Neural cell (in vitro differentiated cells): ENCODE measurements around the gene GBE1. TPM values are rescaled to one million over a fixed set of nuclear protein-coding genes. Genes with fewer than 3 reads are reported as not detected.

Experiments used
- H2AFZ ChIP-seq: fragments of 200-600, 300-800 bp; sonication (generic), shearing (Covaris generic); 2 replicates; pipeline ENCODE4 v1.6.0; 2014; ENCODE audit warnings: low read depth, mild to moderate bottlenecking, antibody characterized with exemption, low read length, moderate library complexity
- H3F3A ChIP-seq: fragments of 200-600 bp; shearing (Covaris generic); 2 replicates; pipeline ENCODE4 v1.6.1; 2016; ENCODE audit warnings: mild to moderate bottlenecking, moderate library complexity, mixed read lengths, antibody characterized with exemption, low read length; ENCODE audit not compliant: insufficient read depth, poor library complexity, severe bottlenecking
- H3K27ac ChIP-seq: fragments of 200-600, 300-800 bp; sonication (generic), shearing (Covaris generic); 2 replicates; pipeline ENCODE4 v1.5.1; 2014; ENCODE audit warnings: mild to moderate bottlenecking, low read length, moderate library complexity
- H3K27me3 ChIP-seq: fragments of 300-800, 200-600 bp; sonication (generic), shearing (Covaris generic); 2 replicates; pipeline ENCODE4 v1.6.0; 2014; ENCODE audit warnings: mild to moderate bottlenecking, low read depth, low read length, moderate library complexity; ENCODE audit not compliant: insufficient read depth
- H3K36me3 ChIP-seq: fragments of 300-800, 200-600 bp; sonication (generic), shearing (Covaris generic); 2 replicates; pipeline ENCODE4 v1.5.1; 2014; ENCODE audit warnings: mild to moderate bottlenecking, antibody characterized with exemption, low read length, moderate library complexity; ENCODE audit not compliant: insufficient read depth
- H3K4me2 ChIP-seq: fragments of 300-800, 200-600 bp; sonication (generic), shearing (Covaris generic); 2 replicates; pipeline ENCODE4 v1.6.0; 2014; ENCODE audit warnings: mild to moderate bottlenecking, low read length
- H3K4me3 ChIP-seq: fragments of 300-800, 200-600 bp; sonication (generic), shearing (Covaris generic); 2 replicates; pipeline ENCODE4 v1.5.1; 2014; ENCODE audit warnings: mild to moderate bottlenecking, low read length, moderate library complexity
- H3K79me2 ChIP-seq: fragments of 200-600 bp; shearing (Covaris generic); replicated peaks from 2 replicates; pipeline ENCODE4 v1.6.0; 2014; ENCODE audit warnings: mild to moderate bottlenecking, low read length, moderate library complexity; ENCODE audit not compliant: insufficient read depth
- H3K9ac ChIP-seq: fragments of 300-800, 200-600 bp; sonication (generic), shearing (Covaris generic); 2 replicates; pipeline ENCODE4 v1.6.1; 2016; ENCODE audit warnings: mild to moderate bottlenecking, low read length, mixed read lengths
- H3K9me2 ChIP-seq: fragments of 200-600 bp; shearing (Covaris generic); 2 replicates; pipeline ENCODE4 v1.6.1; 2016; ENCODE audit warnings: mild to moderate bottlenecking, low read length, mixed read lengths; ENCODE audit not compliant: insufficient read depth
- H3K9me3 ChIP-seq: fragments of 200-600, 300-800 bp; sonication (generic), shearing (Covaris generic); 2 replicates; pipeline ENCODE4 v1.6.1; 2016; ENCODE audit warnings: mild to moderate bottlenecking, mixed run types, low read length, moderate library complexity, mixed read lengths
- H4K20me1 ChIP-seq: fragments of 200-600 bp; shearing (Covaris generic); 2 replicates; pipeline ENCODE4 v1.6.1; 2016; ENCODE audit warnings: mild to moderate bottlenecking, mixed run types; ENCODE audit not compliant: insufficient read depth
- EP300 ChIP-seq: fragments of 450-650 bp; conservative IDR thresholded peaks from 2 replicates; pipeline ENCODE4 v1.6.1; 2014; ENCODE audit warnings: antibody characterized with exemption, mild to moderate bottlenecking, moderate library complexity; ENCODE audit not compliant: poor library complexity, severe bottlenecking
- EZH2 ChIP-seq: fragments of 200-600, 300-800 bp; shearing (Covaris generic), sonication (generic); IDR thresholded peaks from 2 replicates; pipeline ENCODE4 v1.6.1; 2014; ENCODE audit warnings: antibody characterized with exemption, low read length, borderline replicate concordance, mild to moderate bottlenecking; ENCODE audit not compliant: insufficient read depth, poor library complexity, severe bottlenecking
- MXI1 ChIP-seq: fragments of 450-650 bp; conservative IDR thresholded peaks from 2 replicates; pipeline ENCODE4 v1.6.1; 2014; ENCODE audit warnings: antibody characterized with exemption, mild to moderate bottlenecking; ENCODE audit not compliant: poor library complexity, severe bottlenecking
- POLR2AphosphoS5 ChIP-seq: IDR thresholded peaks from 2 replicates; pipeline ENCODE4 v1.6.1; 2012
- RAD21 ChIP-seq: fragments of 450-650 bp; conservative IDR thresholded peaks from 2 replicates; pipeline ENCODE4 v1.6.1; 2014; ENCODE audit warnings: antibody characterized with exemption, mild to moderate bottlenecking, moderate library complexity
- SMC3 ChIP-seq: fragments of 450-650 bp; conservative IDR thresholded peaks from 2 replicates; pipeline ENCODE4 v1.6.1; 2014; ENCODE audit warnings: antibody characterized with exemption, mild to moderate bottlenecking, moderate library complexity; ENCODE audit not compliant: poor library complexity
- TAF1 ChIP-seq: IDR thresholded peaks from 2 replicates; pipeline ENCODE4 v1.6.1; 2012; ENCODE audit warnings: low read depth
- polyA plus RNA-seq: library from polyadenylated mRNA; depleted of rRNA; stranded (reverse); fragments of >200 nt; gene quantifications from 2 replicates; pipeline ENCODE4 v1.2.3, GENCODE V29; 2014
- TF ChIP-seq, protein P1 (sequence below): fragments of 450-650 bp; IDR thresholded peaks from 2 replicates; pipeline ENCODE4 v1.5.1; 2014; ENCODE audit warnings: antibody characterized with exemption, mild to moderate bottlenecking, moderate library complexity; ENCODE audit not compliant: poor library complexity, severe bottlenecking
- TF ChIP-seq, protein P2 (sequence below): IDR thresholded peaks from 2 replicates; pipeline ENCODE4 v1.6.1; 2012; ENCODE audit warnings: borderline replicate concordance

Gene GBE1
- polyA plus RNA-seq, 1 donor from 2014 or later = 2.4 TPM

DNA sequence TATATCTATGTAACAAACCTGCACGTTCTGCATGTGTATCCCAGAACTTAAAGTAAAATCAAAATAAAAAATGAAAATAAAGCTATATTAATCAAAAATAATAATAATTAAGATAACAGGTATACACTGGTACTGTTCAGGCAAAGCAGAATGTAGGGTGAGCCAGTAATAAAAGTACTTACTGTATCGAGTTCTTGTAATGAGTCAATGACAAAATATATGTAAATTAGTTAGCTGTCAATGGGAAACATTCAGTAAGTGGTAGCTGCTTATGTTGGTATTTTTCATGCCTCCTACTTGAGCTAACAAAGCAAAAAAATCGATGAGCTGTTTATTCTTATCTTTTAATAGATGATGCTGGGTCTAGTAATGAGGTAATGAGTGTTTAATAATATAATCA is 93.2 kb downstream of the GBE1 start:
- no peak overlapping the region for H3K4me3 ChIP-seq
- no peaks in the 10 kb centered on the region for H3K27me3 ChIP-seq
- H3K36me3 ChIP-seq = no peaks in the 10 kb centered on the region
- no peak overlapping the region for H2AFZ ChIP-seq
- H4K20me1 ChIP-seq = no peaks in the 10 kb centered on the region
- H3K9ac ChIP-seq = no peak overlapping the region
- H3K9me2 ChIP-seq = no peaks in the 10 kb centered on the region
- no peak overlapping the region for H3K4me2 ChIP-seq
- no peak overlapping the region for H3K27ac ChIP-seq
- no peaks in the 10 kb centered on the region for H3F3A ChIP-seq
- H3K9me3 ChIP-seq = no peaks in the 10 kb centered on the region
- TF ChIP-seq, protein P1, sequence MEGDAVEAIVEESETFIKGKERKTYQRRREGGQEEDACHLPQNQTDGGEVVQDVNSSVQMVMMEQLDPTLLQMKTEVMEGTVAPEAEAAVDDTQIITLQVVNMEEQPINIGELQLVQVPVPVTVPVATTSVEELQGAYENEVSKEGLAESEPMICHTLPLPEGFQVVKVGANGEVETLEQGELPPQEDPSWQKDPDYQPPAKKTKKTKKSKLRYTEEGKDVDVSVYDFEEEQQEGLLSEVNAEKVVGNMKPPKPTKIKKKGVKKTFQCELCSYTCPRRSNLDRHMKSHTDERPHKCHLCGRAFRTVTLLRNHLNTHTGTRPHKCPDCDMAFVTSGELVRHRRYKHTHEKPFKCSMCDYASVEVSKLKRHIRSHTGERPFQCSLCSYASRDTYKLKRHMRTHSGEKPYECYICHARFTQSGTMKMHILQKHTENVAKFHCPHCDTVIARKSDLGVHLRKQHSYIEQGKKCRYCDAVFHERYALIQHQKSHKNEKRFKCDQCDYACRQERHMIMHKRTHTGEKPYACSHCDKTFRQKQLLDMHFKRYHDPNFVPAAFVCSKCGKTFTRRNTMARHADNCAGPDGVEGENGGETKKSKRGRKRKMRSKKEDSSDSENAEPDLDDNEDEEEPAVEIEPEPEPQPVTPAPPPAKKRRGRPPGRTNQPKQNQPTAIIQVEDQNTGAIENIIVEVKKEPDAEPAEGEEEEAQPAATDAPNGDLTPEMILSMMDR = no peak
- H3K79me2 ChIP-seq = no peaks in the 10 kb centered on the region

DNA sequence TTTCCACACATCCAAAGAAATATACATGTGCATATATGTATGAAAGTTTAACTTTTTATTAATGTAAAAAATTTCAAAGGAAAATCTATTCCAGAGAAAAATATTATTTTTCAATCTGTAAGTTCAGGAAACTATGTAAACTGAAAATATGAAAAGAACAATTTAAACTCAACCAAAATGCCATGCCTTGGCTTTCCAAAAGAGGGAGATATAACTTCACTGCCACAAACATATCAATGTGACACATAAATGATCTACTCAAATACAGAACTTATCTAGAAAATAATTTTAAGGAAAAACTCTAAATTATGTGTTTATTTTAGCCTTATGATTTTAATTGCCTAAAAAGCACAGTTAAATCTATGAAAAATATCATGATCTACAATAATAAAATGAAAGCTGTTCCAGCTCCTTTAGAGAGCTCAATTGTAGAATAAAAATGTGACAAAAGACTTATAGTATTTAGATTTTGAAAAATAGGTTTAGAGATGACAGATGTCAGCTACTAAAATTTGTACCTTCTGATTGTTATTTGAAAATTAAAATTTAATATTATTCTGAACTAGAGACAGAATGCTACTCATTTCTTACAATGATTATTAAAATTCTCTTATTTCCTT is 94.8 kb downstream of the GBE1 start:
- TF ChIP-seq EZH2 = no peak
- no peak for TF ChIP-seq EP300
- TF ChIP-seq POLR2AphosphoS5 = no peak
- no peak for TF ChIP-seq TAF1
- peak; percentile 63 for TF ChIP-seq SMC3
- TF ChIP-seq, protein P2, sequence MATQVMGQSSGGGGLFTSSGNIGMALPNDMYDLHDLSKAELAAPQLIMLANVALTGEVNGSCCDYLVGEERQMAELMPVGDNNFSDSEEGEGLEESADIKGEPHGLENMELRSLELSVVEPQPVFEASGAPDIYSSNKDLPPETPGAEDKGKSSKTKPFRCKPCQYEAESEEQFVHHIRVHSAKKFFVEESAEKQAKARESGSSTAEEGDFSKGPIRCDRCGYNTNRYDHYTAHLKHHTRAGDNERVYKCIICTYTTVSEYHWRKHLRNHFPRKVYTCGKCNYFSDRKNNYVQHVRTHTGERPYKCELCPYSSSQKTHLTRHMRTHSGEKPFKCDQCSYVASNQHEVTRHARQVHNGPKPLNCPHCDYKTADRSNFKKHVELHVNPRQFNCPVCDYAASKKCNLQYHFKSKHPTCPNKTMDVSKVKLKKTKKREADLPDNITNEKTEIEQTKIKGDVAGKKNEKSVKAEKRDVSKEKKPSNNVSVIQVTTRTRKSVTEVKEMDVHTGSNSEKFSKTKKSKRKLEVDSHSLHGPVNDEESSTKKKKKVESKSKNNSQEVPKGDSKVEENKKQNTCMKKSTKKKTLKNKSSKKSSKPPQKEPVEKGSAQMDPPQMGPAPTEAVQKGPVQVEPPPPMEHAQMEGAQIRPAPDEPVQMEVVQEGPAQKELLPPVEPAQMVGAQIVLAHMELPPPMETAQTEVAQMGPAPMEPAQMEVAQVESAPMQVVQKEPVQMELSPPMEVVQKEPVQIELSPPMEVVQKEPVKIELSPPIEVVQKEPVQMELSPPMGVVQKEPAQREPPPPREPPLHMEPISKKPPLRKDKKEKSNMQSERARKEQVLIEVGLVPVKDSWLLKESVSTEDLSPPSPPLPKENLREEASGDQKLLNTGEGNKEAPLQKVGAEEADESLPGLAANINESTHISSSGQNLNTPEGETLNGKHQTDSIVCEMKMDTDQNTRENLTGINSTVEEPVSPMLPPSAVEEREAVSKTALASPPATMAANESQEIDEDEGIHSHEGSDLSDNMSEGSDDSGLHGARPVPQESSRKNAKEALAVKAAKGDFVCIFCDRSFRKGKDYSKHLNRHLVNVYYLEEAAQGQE = no peak
- TF ChIP-seq RAD21 = peak; percentile 78
- TF ChIP-seq, protein P1 = peak; percentile 72
- TF ChIP-seq MXI1 = no peak
- no peaks in the 10 kb centered on the region for H3F3A ChIP-seq
- H3K79me2 ChIP-seq = no peaks in the 10 kb centered on the region
- H3K4me2 ChIP-seq = no peak overlapping the region
- no peaks in the 10 kb centered on the region for H4K20me1 ChIP-seq
- no peaks in the 10 kb centered on the region for H3K9me2 ChIP-seq
- no peak overlapping the region for H3K4me3 ChIP-seq
- H3K27ac ChIP-seq = no peak overlapping the region
- H3K27me3 ChIP-seq = no peaks in the 10 kb centered on the region
- no peaks in the 10 kb centered on the region for H3K9me3 ChIP-seq
- H2AFZ ChIP-seq = no peak overlapping the region
- H3K36me3 ChIP-seq = no peaks in the 10 kb centered on the region
- no peak overlapping the region for H3K9ac ChIP-seq
